ENCODE data around the gene TNFRSF25. TPM values are rescaled to one million over a fixed set of nuclear protein-coding genes. Genes with fewer than 3 reads are reported as not detected.

Gene TNFRSF25
- total and polyA plus RNA-seq, 2 of the 8 experiments (the other 6 are each of a cell fraction or from before 2014, with no cell fraction given), result 10.7 to 19.5 TPM

- Histone ChIP-seq H3K27me3 (replicated peaks in 1 of 4; ENCODE audit: control insufficient read depth in 3 of 4, extremely low read depth in 1 of 4, insufficient read depth in 3 of 4, low read length in 3 of 4) (peaks cover 0 to 8% (median 2%) of the 10 kb centered on the region in 4 experiments; a peak in 2 of 7 replicates), H2BK15ac (ENCODE audit: low read length) (peak overlapping the region; percentile 81; the same call in 1 of the 2 replicates), H3K4ac (replicated peaks; ENCODE audit: insufficient read length, low read depth, low read length) (no peak overlapping the region), H3K9ac (replicated peaks in 1 of 4; ENCODE audit: extremely low read depth in 1 of 4, low read depth in 3 of 4, low read length in 3 of 4) (no peak overlapping the region; a peak in 1 of 7 replicates), H4K91ac (replicated peaks; ENCODE audit: insufficient read length, low read length) (peak overlapping the region; percentile 74), H4K8ac (ENCODE audit: extremely low read depth, insufficient read depth, low read length) (peak overlapping the region; percentile 68), H3K27ac (ENCODE audit: low read depth, low read length) (no peak overlapping the region), H3K9me3 (ENCODE audit: insufficient read depth in 2 of 2, low read depth in 1 of 2, low read length in 1 of 2) (no peaks in the 10 kb centered on the region), H2BK120ac (replicated peaks; ENCODE audit: low read depth, low read length) (no peak overlapping the region), H3K79me1 (ENCODE audit: low read depth, low read length) (no peaks in the 10 kb centered on the region), H4K20me1 (replicated peaks in 1 of 2; ENCODE audit: control insufficient read depth in 1 of 2, insufficient read depth in 2 of 2, low read length in 2 of 2) (peaks cover 0 to 4% of the 10 kb centered on the region in 2 experiments), H2BK5ac (ENCODE audit: low read depth, low read length) (peak overlapping the region; percentile 71; the same call in 1 of the 2 replicates), H3K14ac (ENCODE audit: insufficient read length) (no peak overlapping the region), H3K4me1 (replicated peaks in 1 of 4; ENCODE audit: control insufficient read depth in 3 of 4, insufficient read depth in 4 of 4, low read length in 3 of 4) (peaks cover 0 to 28% (median 13%) of the 10 kb centered on the region in 4 experiments; a peak in 6 of 7 replicates), H2BK20ac (ENCODE audit: low read length) (no peak overlapping the region), H3K23me2 (ENCODE audit: low read depth, low read length) (peaks cover 10% of the 10 kb centered on the region; the same call in 1 of the 2 replicates), H3K4me3 (ENCODE audit: extremely low read depth in 1 of 4, insufficient read depth in 2 of 4, low read depth in 3 of 4, low read length in 4 of 4) (peak overlapping the region; percentile 41 to 61 (median 42)), H3K79me2 (ENCODE audit: control insufficient read depth in 1 of 2, insufficient read depth in 2 of 2, low read length in 2 of 2) (no peaks in the 10 kb centered on the region), H3K36me3 (ENCODE audit: control insufficient read depth in 2 of 4, insufficient read depth in 4 of 4, low read length in 3 of 4) (no peaks in the 10 kb centered on the region), H3K4me2 (ENCODE audit: insufficient read depth in 1 of 2, low read depth in 2 of 2, low read length in 2 of 2) (peak overlapping the region; percentile 78 to 79), H3K23ac (ENCODE audit: insufficient read length) (no peak overlapping the region), H2BK12ac (ENCODE audit: low read depth, low read length) (peak overlapping the region; percentile 80; the same call in 1 of the 2 replicates), H3K18ac (ENCODE audit: extremely low read depth, low read length) (peak overlapping the region; percentile 60), H4K5ac (ENCODE audit: insufficient read length, low read depth, low read length) (peak overlapping the region; percentile 80), H2AK5ac (ENCODE audit: low read depth, low read length) (0 out of 2 replicates have a peak overlapping the region, but pooled peaks have one; percentile 65), H3K56ac (replicated peaks; ENCODE audit: insufficient read length, low read depth, low read length) (peak overlapping the region; percentile 10), H2AFZ (ENCODE audit: low read length) (no peak overlapping the region)
- ChIA-PET POLR2A (ENCODE audit: partially characterized antibody) (interaction anchor here (0.7 to 12.2 kb wide), 5 partner anchors 8 to 24 kb away, joined by 3 to 123 read pairs (median 3); partner anchors contain the start of gene TNFRSF25), CTCF (ENCODE audit: partially characterized antibody) (interaction anchor here (0.8 to 18.8 kb wide), 19 partner anchors 8 to 207 kb away, joined by 3 to 321 read pairs (median 7); partner anchors contain the start of genes HES2, PLEKHG5 and TNFRSF25)
- DNase-seq (ENCODE audit: low read depth in 1 of 2, low spot score in 2 of 2), result peak in 1 of 2 experiments; percentile 76
- no peak for FAIRE-seq
- WGBS, 2 experiments (ENCODE audit: extremely low coverage in 1 of 2, insufficient coverage in 1 of 2, insufficient read length in 1 of 2, insufficient replicate concordance in 2 of 2, low coverage in 1 of 2, low lambda C conversion rate in 2 of 2, missing lambda C conversion rate in 1 of 2), result 3% methylated on average over 42 of the region's 67 CpGs; no CpG with 5 or more reads in 1 of the 2 experiments
- TF ChIP-seq CREB1 (IDR thresholded peaks at IDR 0.05) (peak; percentile 5; the same call in 1 of the 2 replicates), HDAC6 (IDR thresholded peaks at IDR 0.05; ENCODE audit: low read depth, low read length) (no peak), PHF8 (conservative IDR thresholded peaks at IDR 0.05; ENCODE audit: low read depth, low read length) (0 out of 2 replicates have a peak, but pooled peaks have one; percentile 32), CTCF (IDR thresholded peaks at IDR 0.05; ENCODE audit: control extremely low read depth in 1 of 3, insufficient read depth in 1 of 3, low read depth in 1 of 3, low read length in 3 of 3) (peak in 1 of 3 experiments; percentile 23; a peak in 2 of 4 replicates)
Observed at GRCh38 chr1:6447016-6447817, 18.8 kb downstream of the TNFRSF25 start.

All from H1 (cell line).